Activated CD4-positive, alpha-beta memory T cell treated with anti-CD3 and anti-CD28 coated beads for 36 hours (primary cell): ENCODE measurements around the gene TLE3. TPM values are rescaled to one million over a fixed set of nuclear protein-coding genes. Genes with fewer than 3 reads are reported as not detected.

Source experiments
- CTCF ChIA-PET: fragments of 350-600 bp; sonication (Branson Sonifier 250); formaldehyde crosslinking; loops from one replicate; lab custom pipeline; 2021; ENCODE audit warnings: antibody characterized with exemption, inconsistent platforms; lab: Charles Lee
- POLR2A ChIA-PET: fragments of 350-600 bp; sonication (Branson Sonifier 250); formaldehyde crosslinking; loops from one replicate; lab custom pipeline; 2021; ENCODE audit warnings: antibody characterized with exemption; lab: Charles Lee
- DNase-seq: peaks from one replicate; pipeline ENCODE4 v3.0.0-alpha.2; 2020
- H3K27ac Mint-ChIP-seq: one replicate; pipeline ENCODE4 v1.8.0; 2021; ENCODE audit warnings: mixed read lengths
- H3K27me3 Mint-ChIP-seq: one replicate; pipeline ENCODE4 v1.8.0; 2021; ENCODE audit warnings: mixed read lengths
- H3K36me3 Mint-ChIP-seq: one replicate; pipeline ENCODE4 v1.8.0; 2021; ENCODE audit warnings: mixed read lengths
- H3K4me1 Mint-ChIP-seq: one replicate; pipeline ENCODE4 v1.8.0; 2021; ENCODE audit warnings: low read depth, mixed read lengths
- H3K4me3 Mint-ChIP-seq: one replicate; pipeline ENCODE4 v1.8.0; 2021; ENCODE audit warnings: mild to moderate bottlenecking, mixed read lengths
- H3K9me3 Mint-ChIP-seq: one replicate; pipeline ENCODE4 v1.8.0; 2021; ENCODE audit warnings: mixed read lengths
- intact Hi-C: fragments of 100-400 bp; cut with micrococcal nuclease; formaldehyde crosslinking; loops from one replicate; pipeline ENCODE4 v1.15.1; 2023
- total RNA-seq, 2 experiments: library from RNA; stranded (reverse); gene quantifications; one replicate each; pipeline ENCODE4 v1.2.3, GENCODE V29; 2021

The TLE3 gene
- total RNA-seq, 2 experiments from 2014 or later, result 85.4 to 95.1 TPM

DNA sequence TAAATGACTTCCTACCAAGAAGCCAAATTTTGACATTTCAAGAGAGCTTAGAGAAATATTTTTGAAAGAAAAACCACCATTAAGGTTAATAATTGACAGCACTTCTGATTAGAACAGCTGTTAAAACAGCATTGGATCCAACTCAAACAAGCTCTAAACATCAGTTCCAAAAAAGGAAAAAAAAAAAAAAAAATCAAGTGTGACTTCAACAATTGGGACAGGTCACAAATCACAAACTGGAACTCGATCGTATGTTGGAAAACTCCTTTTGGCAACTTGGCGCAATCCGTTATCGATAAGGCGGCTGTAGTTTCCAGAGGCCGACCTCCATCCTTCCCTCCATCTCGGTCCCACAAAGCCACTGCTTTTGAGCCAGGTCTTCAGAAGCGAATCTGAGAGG lies 17.8 kb downstream of the TLE3 start:
- Mint-ChIP-seq H3K4me1 (peaks cover 37% of the 10 kb centered on the region), H3K9me3 (no peaks in the 10 kb centered on the region), H3K4me3 (no peak overlapping the region), H3K27me3 (no peaks in the 10 kb centered on the region), H3K27ac (no peak overlapping the region), H3K36me3 (peaks cover 53% of the 10 kb centered on the region)
- ChIA-PET CTCF (no interaction called here), POLR2A (interaction anchor here (1.0 kb wide), 1 partner anchor 12 kb away, joined by 4 read pairs; no protein-coding TSS in a partner anchor)
- no peak for DNase-seq
- intact Hi-C loops, result no loop called here

DNA sequence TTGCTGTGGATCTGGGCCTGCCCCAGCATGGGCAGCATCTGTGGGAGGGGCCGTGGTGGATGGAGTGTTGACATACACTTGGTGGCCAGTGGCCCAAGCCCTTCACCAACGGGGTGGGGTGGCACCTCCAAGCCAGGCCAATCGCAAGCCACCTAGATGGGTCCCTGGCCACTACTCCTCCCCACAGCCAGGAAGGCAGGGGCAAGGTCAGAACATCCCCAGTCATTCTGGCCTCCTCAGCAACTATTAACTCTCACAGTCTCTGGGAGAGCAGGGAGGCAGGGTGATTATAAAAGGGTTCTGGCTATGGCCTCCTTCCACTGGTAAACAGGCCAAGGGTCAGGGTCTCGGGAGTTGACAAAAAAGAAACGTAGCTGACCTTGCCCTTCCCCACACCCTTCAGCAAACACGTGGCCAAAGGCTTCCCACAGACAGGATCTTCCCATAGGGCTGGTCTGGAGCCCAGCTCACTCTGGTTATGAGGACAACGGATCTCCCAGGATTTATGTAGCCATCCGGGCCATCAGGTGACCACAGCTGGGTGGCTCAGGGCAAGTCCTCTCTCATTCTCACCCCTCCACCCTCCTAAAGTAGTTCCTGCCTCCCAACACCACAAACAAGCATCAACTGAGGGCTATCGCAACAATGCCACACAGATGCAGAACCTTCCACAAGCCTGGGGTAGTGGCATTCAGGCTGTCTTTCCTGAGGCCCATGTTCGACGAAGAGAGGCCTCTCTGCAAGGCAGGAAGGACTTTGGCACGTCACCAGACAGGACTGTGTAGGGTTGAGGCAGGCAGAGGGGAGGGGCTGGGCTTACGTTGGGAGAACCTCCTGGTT lies 18.9 kb downstream of the TLE3 start:
- H3K4me3 Mint-ChIP-seq, result no peak overlapping the region
- ChIA-PET POLR2A (interaction anchor here (1.0 kb wide), 1 partner anchor 13 kb away, joined by 4 read pairs; no protein-coding TSS in a partner anchor), CTCF (no interaction called here)
- H3K27ac Mint-ChIP-seq, result no peak overlapping the region
- intact Hi-C loops, result no loop called here
- DNase-seq, result no peak
- peaks cover 52% of the 10 kb centered on the region for H3K36me3 Mint-ChIP-seq
- H3K27me3 Mint-ChIP-seq, result no peaks in the 10 kb centered on the region
- H3K4me1 Mint-ChIP-seq, result peaks cover 30% of the 10 kb centered on the region
- H3K9me3 Mint-ChIP-seq, result no peaks in the 10 kb centered on the region

GRCh38 chr15:70077188-70078147 lies 20.2 kb downstream of the TLE3 start:
- intact Hi-C loops, result no loop called here
- peaks cover 23% of the 10 kb centered on the region for H3K4me1 Mint-ChIP-seq
- H3K9me3 Mint-ChIP-seq, result no peaks in the 10 kb centered on the region
- H3K4me3 Mint-ChIP-seq, result no peak overlapping the region
- no peak for DNase-seq
- H3K27me3 Mint-ChIP-seq, result no peaks in the 10 kb centered on the region
- H3K36me3 Mint-ChIP-seq, result peaks cover 56% of the 10 kb centered on the region
- no peak overlapping the region for H3K27ac Mint-ChIP-seq
- CTCF ChIA-PET, result no interaction called here
- POLR2A ChIA-PET, result no interaction called here

DNA sequence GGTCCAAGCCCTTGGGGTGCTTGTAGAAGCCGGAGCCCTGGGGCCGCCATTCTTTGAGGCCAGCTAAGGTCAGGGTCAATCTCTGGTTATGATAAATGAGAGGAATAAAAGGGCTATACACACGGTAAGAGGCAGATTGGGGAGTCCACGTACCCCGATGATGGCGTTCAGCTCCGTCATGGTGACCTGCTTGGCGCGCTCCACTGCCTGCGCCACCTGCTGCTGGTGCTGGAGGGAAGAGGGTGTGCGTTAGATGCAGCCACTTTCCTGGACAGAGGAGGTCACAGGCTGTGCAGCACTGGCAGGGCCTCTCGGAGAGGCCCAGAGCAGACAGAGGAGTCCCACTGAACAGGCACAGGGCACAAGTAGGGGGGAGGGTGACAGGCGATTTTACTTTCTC lies 23.3 kb downstream of the TLE3 start:
- no peak overlapping the region for H3K4me3 Mint-ChIP-seq
- intact Hi-C loops, result no loop called here
- no peak overlapping the region for H3K27ac Mint-ChIP-seq
- CTCF ChIA-PET, result no interaction called here
- H3K27me3 Mint-ChIP-seq, result no peaks in the 10 kb centered on the region
- H3K9me3 Mint-ChIP-seq, result no peaks in the 10 kb centered on the region
- POLR2A ChIA-PET, result interaction anchor here (1.3 kb wide), 1 partner anchor 17 kb away, joined by 3 read pairs; no protein-coding TSS in a partner anchor
- peaks cover 16% of the 10 kb centered on the region for H3K4me1 Mint-ChIP-seq
- peaks cover 58% of the 10 kb centered on the region for H3K36me3 Mint-ChIP-seq
- no peak for DNase-seq

DNA sequence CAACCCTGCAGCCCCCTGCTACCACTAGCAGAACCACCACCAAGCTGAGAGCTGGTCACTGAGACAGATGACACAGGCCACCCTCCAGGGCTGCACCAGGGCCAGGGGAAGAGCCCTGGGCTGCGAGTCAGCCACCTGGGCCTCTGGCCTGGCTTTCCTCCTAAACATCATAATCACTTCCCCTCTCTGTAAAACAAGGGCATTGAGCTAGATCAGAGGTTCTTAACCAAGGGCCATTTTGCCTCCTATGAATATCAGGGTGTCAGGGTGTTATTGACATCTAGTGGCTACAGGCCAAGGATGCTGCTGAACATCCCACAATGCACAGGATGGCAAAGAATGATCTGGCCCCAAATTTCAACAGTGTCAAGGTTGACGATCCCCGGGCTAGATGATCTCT lies 25.2 kb downstream of the TLE3 start:
- POLR2A ChIA-PET, result interaction anchor here (0.9 kb wide), 1 partner anchor 27 kb away, joined by 3 read pairs; no protein-coding TSS in a partner anchor
- intact Hi-C loops, result no loop called here
- CTCF ChIA-PET, result no interaction called here

DNA sequence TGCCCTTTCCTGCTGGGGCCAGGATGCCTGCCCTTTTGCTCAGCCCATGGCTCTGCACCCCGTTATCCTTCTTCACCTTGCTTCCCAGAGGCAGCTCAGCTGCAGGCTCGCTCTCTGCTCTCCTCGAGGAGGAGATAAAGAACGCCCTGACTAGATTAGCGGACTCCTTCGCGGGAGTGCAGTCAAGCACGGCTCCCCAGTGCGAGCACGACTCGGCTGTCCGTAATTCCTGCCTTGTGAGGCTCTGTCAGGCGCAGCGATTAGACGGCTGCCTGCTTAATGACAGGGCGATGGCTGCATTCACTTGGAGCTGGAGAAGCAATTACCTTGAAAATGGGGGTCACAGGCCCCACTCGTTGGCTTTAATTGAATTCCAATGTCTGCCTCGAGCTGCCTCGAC lies 25.9 kb downstream of the TLE3 start:
- ChIA-PET CTCF (no interaction called here), POLR2A (interaction anchor here (0.9 kb wide), 1 partner anchor 26 kb away, joined by 3 read pairs; no protein-coding TSS in a partner anchor)
- Mint-ChIP-seq H3K36me3 (peaks cover 75% of the 10 kb centered on the region), H3K4me1 (peaks cover 14% of the 10 kb centered on the region), H3K27ac (no peak overlapping the region), H3K9me3 (no peaks in the 10 kb centered on the region), H3K4me3 (no peak overlapping the region), H3K27me3 (no peaks in the 10 kb centered on the region)
- no peak for DNase-seq
- intact Hi-C loops, result no loop called here

More for the DNA sequence above, 25.2 kb downstream of the TLE3 start:
- H3K9me3 Mint-ChIP-seq, result no peaks in the 10 kb centered on the region
- H3K36me3 Mint-ChIP-seq, result peaks cover 70% of the 10 kb centered on the region
- no peak overlapping the region for H3K4me3 Mint-ChIP-seq
- no peaks in the 10 kb centered on the region for H3K27me3 Mint-ChIP-seq
- no peak for DNase-seq
- peaks cover 14% of the 10 kb centered on the region for H3K4me1 Mint-ChIP-seq
- H3K27ac Mint-ChIP-seq, result no peak overlapping the region

DNA sequence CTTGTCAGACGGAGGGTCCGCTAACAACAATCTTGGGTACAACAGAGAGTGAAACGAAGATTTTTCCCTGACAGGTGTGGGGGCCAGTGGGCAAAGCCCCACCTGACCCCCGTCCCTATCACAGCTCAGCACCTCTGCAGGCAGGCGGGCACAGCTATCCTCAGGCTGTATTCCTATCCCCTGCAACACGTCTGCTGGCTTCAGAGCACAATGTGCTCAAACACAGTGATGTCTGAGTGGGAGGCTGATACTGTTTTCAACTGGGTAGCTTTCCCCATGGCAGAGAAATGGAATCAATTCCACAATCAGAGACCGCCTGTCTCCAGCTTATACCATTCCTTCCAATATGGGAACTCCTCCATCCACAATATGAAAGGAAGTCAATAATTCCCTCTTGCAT lies 28.0 kb downstream of the TLE3 start:
- peaks cover 7% of the 10 kb centered on the region for H3K4me1 Mint-ChIP-seq
- no peak overlapping the region for H3K27ac Mint-ChIP-seq
- ChIA-PET POLR2A (no interaction called here), CTCF (no interaction called here)
- no peaks in the 10 kb centered on the region for H3K9me3 Mint-ChIP-seq
- DNase-seq, result no peak
- intact Hi-C loops, result no loop called here
- no peaks in the 10 kb centered on the region for H3K27me3 Mint-ChIP-seq
- H3K4me3 Mint-ChIP-seq, result no peak overlapping the region
- peaks cover 68% of the 10 kb centered on the region for H3K36me3 Mint-ChIP-seq

DNA sequence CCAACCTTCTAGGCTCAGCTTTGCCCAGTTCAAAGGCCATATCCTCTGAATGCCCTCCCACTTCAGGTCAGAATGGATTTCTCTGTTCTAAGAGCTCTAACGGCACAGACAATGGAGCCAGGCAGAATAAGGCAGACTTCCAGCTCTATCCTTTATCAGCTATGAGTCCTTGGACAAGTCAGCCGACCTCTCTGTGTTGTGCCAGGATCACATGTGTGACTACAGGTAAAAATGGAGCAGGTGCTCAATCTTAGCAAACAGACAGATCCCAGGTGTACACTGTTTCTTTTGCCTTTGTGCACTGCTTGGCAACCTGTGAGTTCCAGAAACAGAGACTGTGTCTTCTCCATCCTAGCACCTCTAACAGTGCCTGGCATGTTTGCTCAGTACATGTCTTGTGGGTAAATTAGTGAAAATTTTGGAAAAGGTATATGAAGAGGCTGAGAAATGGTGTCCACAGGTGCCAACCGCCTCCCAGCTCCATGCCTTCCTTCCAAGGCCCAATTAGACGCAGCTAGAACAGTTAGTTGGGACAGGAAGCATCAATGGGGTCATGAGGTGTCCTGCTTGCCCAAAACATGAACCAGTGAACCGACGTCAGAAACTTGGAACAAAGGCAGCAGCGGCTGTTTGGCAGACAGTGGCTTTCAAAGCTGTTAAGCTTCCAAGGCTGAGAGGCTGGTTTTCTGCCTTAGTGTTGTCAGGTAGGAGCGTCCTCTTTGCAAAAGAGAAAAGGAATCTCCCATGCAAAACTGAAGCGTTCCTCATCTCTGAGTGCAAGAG lies 28.7 kb downstream of the TLE3 start:
- Mint-ChIP-seq H3K27ac (no peak overlapping the region), H3K4me3 (no peak overlapping the region), H3K4me1 (peaks cover 4% of the 10 kb centered on the region), H3K9me3 (no peaks in the 10 kb centered on the region), H3K27me3 (no peaks in the 10 kb centered on the region), H3K36me3 (peaks cover 64% of the 10 kb centered on the region)
- intact Hi-C loops, result no loop called here
- DNase-seq, result no peak
- ChIA-PET POLR2A (interaction anchor here (1.5 kb wide), 1 partner anchor 12 kb away, joined by 3 read pairs; no protein-coding TSS in a partner anchor), CTCF (no interaction called here)

DNA sequence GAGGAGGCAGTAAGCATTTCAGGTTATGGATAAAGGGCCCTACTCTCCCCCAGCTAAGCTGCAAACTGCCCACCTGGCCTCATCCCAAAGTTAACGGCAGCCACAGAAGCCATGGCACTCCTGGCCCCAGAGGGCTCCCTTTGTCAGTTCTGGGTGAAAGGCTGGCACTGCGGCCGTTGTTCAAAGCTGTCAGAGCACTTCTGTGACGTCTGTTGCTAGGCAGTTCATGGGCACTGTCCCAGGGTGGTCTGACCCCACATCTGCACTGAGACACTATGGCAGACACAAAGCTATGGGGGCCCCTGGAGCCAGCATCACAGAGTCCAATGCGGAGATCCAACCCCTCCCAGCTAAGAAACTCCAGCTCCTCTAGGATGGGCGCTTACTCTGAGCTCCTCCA lies 30.0 kb downstream of the TLE3 start:
- Mint-ChIP-seq H3K4me1 (peaks cover 2% of the 10 kb centered on the region), H3K27ac (no peak overlapping the region), H3K4me3 (no peak overlapping the region), H3K27me3 (no peaks in the 10 kb centered on the region), H3K36me3 (peaks cover 56% of the 10 kb centered on the region), H3K9me3 (no peaks in the 10 kb centered on the region)
- ChIA-PET POLR2A (interaction anchor here (1.5 kb wide), 1 partner anchor 14 kb away, joined by 3 read pairs; no protein-coding TSS in a partner anchor), CTCF (interaction anchor here (0.8 to 1.0 kb wide), 2 partner anchors 312 to 318 kb away, joined by 3 read pairs; no protein-coding TSS in a partner anchor)
- no peak for DNase-seq
- intact Hi-C loops, result no loop called here

DNA sequence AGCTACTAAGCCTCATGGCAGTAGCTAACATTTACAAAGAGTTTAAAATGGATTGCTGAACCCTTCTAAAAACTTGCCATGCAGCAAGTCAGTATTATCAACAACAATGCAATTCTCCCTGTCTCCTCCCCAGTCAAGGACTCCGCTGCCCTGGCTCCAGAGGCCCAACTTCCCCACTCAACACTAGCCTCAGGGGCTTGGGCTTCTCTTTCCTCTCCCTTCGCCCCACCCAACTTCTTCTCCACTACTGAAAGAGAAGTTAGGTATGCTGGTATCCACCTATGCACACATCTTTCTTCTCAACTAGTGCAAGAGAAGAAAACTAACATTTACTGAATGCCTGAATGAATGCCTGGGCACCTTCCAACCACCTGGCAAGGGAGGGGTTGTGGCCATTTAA lies 30.7 kb downstream of the TLE3 start:
- Mint-ChIP-seq H3K4me1 (peaks cover 2% of the 10 kb centered on the region), H3K36me3 (peaks cover 52% of the 10 kb centered on the region), H3K9me3 (no peaks in the 10 kb centered on the region), H3K4me3 (no peak overlapping the region), H3K27ac (no peak overlapping the region), H3K27me3 (no peaks in the 10 kb centered on the region)
- DNase-seq, result no peak
- CTCF ChIA-PET, result no interaction called here
- intact Hi-C loops, result no loop called here
- POLR2A ChIA-PET, result interaction anchor here (1.5 kb wide), 1 partner anchor 14 kb away, joined by 3 read pairs; no protein-coding TSS in a partner anchor

- Mint-ChIP-seq H3K4me3 (no peak overlapping the region), H3K9me3 (no peaks in the 10 kb centered on the region), H3K36me3 (peaks cover 49% of the 10 kb centered on the region), H3K27ac (no peak overlapping the region), H3K27me3 (no peaks in the 10 kb centered on the region), H3K4me1 (peaks cover 2% of the 10 kb centered on the region)
- no peak for DNase-seq
- CTCF ChIA-PET, result no interaction called here
- intact Hi-C loops, result no loop called here
- POLR2A ChIA-PET, result no interaction called here
Measured at GRCh38 chr15:70066447-70066846, 31.3 kb downstream of the TLE3 start.
